Vagina (tissue), 2 donors: Measurements from ENCODE around the gene SSR3. TPM values are rescaled to one million over a fixed set of nuclear protein-coding genes. Genes with fewer than 3 reads are reported as not detected.

Experiments used
- DNase-seq, 2 donors: peaks; one replicate each; pipeline ENCODE4 v3.0.0-alpha.2; 2017; ENCODE audit errors: extremely low spot score in 2 of 2
- H3K27ac ChIP-seq: fragments of 200-600 bp; sonication (generic); one replicate; pipeline ENCODE4 v1.5.1; 2019
- H3K27me3 ChIP-seq: fragments of 200-600 bp; sonication (generic); one replicate; pipeline ENCODE4 v1.5.1; 2019
- H3K36me3 ChIP-seq, 2 donors: fragments of 200-600 bp; sonication (generic); one replicate each; pipeline ENCODE4 v1.5.1; 2017 to 2019
- H3K4me1 ChIP-seq: fragments of 200-600 bp; sonication (generic); one replicate; pipeline ENCODE4 v1.5.1; 2019
- H3K4me3 ChIP-seq, 2 donors: fragments of 200-600 bp; sonication (generic); 1 replicate in 1 of 2; 2 replicates in 1 of 2; pipeline ENCODE4 v1.5.1; 2016 to 2019
- H3K9me3 ChIP-seq: fragments of 200-600 bp; sonication (generic); one replicate; pipeline ENCODE4 v1.5.1; 2019
- POLR2A ChIP-seq, 2 donors: fragments of 450-650 bp; IDR thresholded peaks; one replicate each; pipeline ENCODE4 v1.6.1; 2017; ENCODE audit warnings: antibody characterized with exemption in 2 of 2, mild to moderate bottlenecking in 2 of 2, moderate library complexity in 2 of 2
- POLR2AphosphoS5 ChIP-seq, 2 donors: sonication (generic); formaldehyde crosslinking; IDR thresholded peaks; one replicate each; pipeline ENCODE4 v1.9.0; 2017; ENCODE audit warnings: antibody characterized with exemption in 2 of 2, mild to moderate bottlenecking in 2 of 2, low read depth in 1 of 2; ENCODE audit not compliant: insufficient read depth in 1 of 2
- intact Hi-C: fragments of 100-400 bp; cut with DNase I; formaldehyde crosslinking; loops from one replicate; pipeline ENCODE4 v1.15.1; 2023
- total RNA-seq: library from RNA; depleted of rRNA; stranded (reverse); fragments of >200 nt; gene quantifications from one replicate; pipeline ENCODE4 v1.2.3, GENCODE V29; 2016
- TF ChIP-seq, protein P1 (sequence below), 3 experiments: fragments of 450-650 bp in 2 of 3; fragments of 200-600 bp in 1 of 3; sonication (generic) in 1 of 3; IDR thresholded peaks; one replicate each; pipeline ENCODE4 v1.5.1; 2017 to 2019; ENCODE audit warnings: antibody characterized with exemption in 3 of 3, mild to moderate bottlenecking in 2 of 3, moderate library complexity in 2 of 3

SSR3 gene
- total RNA-seq, 1 donor from 2014 or later = 68.0 TPM

GRCh38 chr3:156527060-156527459 lies 27.9 kb downstream of the SSR3 start:
- intact Hi-C loops = no loop called here
- Histone ChIP-seq H3K4me1 (no peaks in the 10 kb centered on the region), H3K27ac (no peak overlapping the region), H3K4me3 (no peak overlapping the region), H3K36me3 (peaks cover 0 to 3% of the 10 kb centered on the region in 2 donors), H3K9me3 (no peaks in the 10 kb centered on the region), H3K27me3 (no peaks in the 10 kb centered on the region)
- TF ChIP-seq, protein P1, sequence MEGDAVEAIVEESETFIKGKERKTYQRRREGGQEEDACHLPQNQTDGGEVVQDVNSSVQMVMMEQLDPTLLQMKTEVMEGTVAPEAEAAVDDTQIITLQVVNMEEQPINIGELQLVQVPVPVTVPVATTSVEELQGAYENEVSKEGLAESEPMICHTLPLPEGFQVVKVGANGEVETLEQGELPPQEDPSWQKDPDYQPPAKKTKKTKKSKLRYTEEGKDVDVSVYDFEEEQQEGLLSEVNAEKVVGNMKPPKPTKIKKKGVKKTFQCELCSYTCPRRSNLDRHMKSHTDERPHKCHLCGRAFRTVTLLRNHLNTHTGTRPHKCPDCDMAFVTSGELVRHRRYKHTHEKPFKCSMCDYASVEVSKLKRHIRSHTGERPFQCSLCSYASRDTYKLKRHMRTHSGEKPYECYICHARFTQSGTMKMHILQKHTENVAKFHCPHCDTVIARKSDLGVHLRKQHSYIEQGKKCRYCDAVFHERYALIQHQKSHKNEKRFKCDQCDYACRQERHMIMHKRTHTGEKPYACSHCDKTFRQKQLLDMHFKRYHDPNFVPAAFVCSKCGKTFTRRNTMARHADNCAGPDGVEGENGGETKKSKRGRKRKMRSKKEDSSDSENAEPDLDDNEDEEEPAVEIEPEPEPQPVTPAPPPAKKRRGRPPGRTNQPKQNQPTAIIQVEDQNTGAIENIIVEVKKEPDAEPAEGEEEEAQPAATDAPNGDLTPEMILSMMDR (IDR thresholded peaks at IDR 0.05) = no peak
- no peak for TF ChIP-seq POLR2AphosphoS5 (IDR thresholded peaks at IDR 0.05; ENCODE audit: insufficient read depth in 1 of 2, low read depth in 1 of 2)
- no peak for TF ChIP-seq POLR2A (IDR thresholded peaks at IDR 0.05)
- DNase-seq = no peak

GRCh38 chr3:156525808-156526207 lies 29.1 kb downstream of the SSR3 start:
- Histone ChIP-seq H3K9me3 (no peaks in the 10 kb centered on the region), H3K27me3 (no peaks in the 10 kb centered on the region), H3K4me3 (no peak overlapping the region), H3K27ac (no peak overlapping the region), H3K4me1 (no peaks in the 10 kb centered on the region), H3K36me3 (peaks cover 0 to under 1% of the 10 kb centered on the region in 2 donors)
- intact Hi-C loops = no loop called here
- TF ChIP-seq POLR2AphosphoS5 (IDR thresholded peaks at IDR 0.05; ENCODE audit: insufficient read depth in 1 of 2, low read depth in 1 of 2) (no peak), POLR2A (IDR thresholded peaks at IDR 0.05) (no peak)
- TF ChIP-seq, protein P1 (IDR thresholded peaks at IDR 0.05) = no peak
- no peak for DNase-seq

DNA sequence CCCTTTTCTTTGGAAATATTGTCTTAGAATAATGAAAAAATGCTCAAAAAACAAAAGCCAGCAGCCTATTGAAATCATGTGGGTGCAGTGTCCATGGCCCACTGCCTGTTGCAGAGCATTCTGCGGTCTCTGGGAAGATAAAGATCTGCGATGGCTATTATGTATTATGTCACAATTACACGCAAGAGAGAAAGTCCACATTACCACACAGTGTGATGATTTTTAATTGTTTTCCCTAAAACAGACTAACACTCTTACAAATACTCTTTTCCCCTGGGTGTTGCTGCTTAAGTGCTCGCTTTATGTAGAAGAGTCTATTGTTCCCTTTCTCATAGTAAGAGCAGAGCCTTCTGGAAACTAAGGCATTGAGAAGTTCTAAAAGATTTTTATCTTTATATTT lies 32.2 kb downstream of the SSR3 start:
- no peaks in the 10 kb centered on the region for H3K27me3 ChIP-seq
- intact Hi-C loops = no loop called here
- H3K36me3 ChIP-seq = no peaks in the 10 kb centered on the region
- DNase-seq = no peak
- H3K4me3 ChIP-seq = no peak overlapping the region
- H3K9me3 ChIP-seq = no peaks in the 10 kb centered on the region
- TF ChIP-seq POLR2A (IDR thresholded peaks at IDR 0.05) = no peak
- TF ChIP-seq POLR2AphosphoS5 (IDR thresholded peaks at IDR 0.05; ENCODE audit: insufficient read depth in 1 of 2, low read depth in 1 of 2) = no peak
- TF ChIP-seq, protein P1 (IDR thresholded peaks at IDR 0.05) = no peak
- no peak overlapping the region for H3K27ac ChIP-seq
- H3K4me1 ChIP-seq = no peaks in the 10 kb centered on the region

GRCh38 chr3:156519758-156520162 lies 35.2 kb downstream of the SSR3 start:
- TF ChIP-seq, protein P1 (IDR thresholded peaks at IDR 0.05) = no peak
- no peak for TF ChIP-seq POLR2AphosphoS5 (IDR thresholded peaks at IDR 0.05; ENCODE audit: insufficient read depth in 1 of 2, low read depth in 1 of 2)
- no peak for TF ChIP-seq POLR2A (IDR thresholded peaks at IDR 0.05)
- H3K36me3 ChIP-seq = no peaks in the 10 kb centered on the region
- no peaks in the 10 kb centered on the region for H3K9me3 ChIP-seq
- DNase-seq = no peak
- intact Hi-C loops = loop anchor here (10.0 kb wide), 1 partner anchor 365 kb away; no protein-coding TSS in a partner anchor
- H3K27ac ChIP-seq = no peak overlapping the region
- H3K4me3 ChIP-seq = no peak overlapping the region
- no peaks in the 10 kb centered on the region for H3K27me3 ChIP-seq
- H3K4me1 ChIP-seq = no peaks in the 10 kb centered on the region

DNA sequence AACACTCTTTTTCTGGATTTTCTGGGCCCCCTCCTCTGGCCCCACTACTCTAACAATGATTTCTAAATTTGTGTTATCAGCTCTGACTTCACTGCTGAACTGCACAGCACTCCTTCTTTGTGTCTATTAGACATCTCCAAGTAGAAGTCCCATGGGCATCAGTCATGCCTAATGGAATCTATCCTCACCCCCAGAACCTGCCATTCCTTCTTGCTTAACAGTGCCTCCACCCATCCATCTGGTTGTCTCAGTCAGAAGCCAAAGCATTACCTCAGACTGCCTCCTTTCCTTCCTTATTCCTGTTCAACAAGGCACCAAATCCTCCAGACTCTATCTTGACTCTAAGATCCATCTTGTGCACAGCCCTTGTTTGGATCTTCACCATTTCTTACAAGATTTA lies 36.2 kb downstream of the SSR3 start:
- no peak overlapping the region for H3K27ac ChIP-seq
- no peaks in the 10 kb centered on the region for H3K36me3 ChIP-seq
- H3K27me3 ChIP-seq = no peaks in the 10 kb centered on the region
- H3K4me3 ChIP-seq = no peak overlapping the region
- no peak for DNase-seq
- H3K4me1 ChIP-seq = no peaks in the 10 kb centered on the region
- no peaks in the 10 kb centered on the region for H3K9me3 ChIP-seq
- no peak for TF ChIP-seq POLR2AphosphoS5 (IDR thresholded peaks at IDR 0.05; ENCODE audit: insufficient read depth in 1 of 2, low read depth in 1 of 2)
- no peak for TF ChIP-seq POLR2A (IDR thresholded peaks at IDR 0.05)
- TF ChIP-seq, protein P1 (IDR thresholded peaks at IDR 0.05) = no peak
- intact Hi-C loops = loop anchor here (10.0 kb wide), 1 partner anchor 364 kb away; no protein-coding TSS in a partner anchor
